Stimulated activated CD4-positive, alpha-beta T cell treated with anti-CD3 and anti-CD28 coated beads, Interleukin-2, amount 100 ng/mL, for 48 hours (primary cell): ENCODE measurements around the gene KLF13.

Experiments used
- DNase-seq, 2 donors: peaks; one replicate each; pipeline ENCODE4 v3.0.0-alpha.2; 2020

KLF13 gene

DNA sequence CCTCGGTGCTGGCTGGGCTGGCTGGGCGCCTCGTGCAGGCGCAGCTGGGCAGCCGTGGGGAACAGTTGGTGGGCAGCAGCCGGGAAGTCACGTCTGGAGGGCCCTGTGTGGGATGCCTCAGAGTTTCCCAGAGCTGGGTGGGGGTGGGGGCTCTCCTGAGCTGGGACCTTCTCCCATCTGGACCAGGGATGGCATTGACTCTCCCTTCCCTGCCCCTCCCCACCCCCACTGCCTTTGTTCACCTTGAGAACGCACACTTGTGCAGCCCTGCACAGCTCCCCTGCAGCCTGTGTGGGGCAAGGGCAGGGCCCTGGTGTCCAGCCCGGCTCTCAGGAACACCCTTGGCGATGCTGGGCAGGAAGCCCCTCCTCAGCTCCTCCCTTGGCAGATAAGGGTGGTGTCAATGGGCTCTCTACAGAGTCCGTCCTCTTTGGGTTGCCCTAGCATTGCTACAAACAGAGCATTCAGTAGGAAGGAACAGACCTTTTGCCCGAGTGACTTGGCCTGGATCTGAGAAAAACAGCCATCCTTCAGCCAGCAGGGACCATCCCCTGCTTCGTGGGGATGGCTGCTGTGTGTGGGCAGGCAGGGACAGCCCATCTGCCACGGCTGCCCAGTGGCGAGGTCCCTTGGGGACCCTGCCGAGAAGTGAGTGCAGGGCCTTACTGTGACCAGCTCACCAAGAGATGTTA lies 25.5 kb upstream of the KLF13 start:
- no peak for DNase-seq

DNA sequence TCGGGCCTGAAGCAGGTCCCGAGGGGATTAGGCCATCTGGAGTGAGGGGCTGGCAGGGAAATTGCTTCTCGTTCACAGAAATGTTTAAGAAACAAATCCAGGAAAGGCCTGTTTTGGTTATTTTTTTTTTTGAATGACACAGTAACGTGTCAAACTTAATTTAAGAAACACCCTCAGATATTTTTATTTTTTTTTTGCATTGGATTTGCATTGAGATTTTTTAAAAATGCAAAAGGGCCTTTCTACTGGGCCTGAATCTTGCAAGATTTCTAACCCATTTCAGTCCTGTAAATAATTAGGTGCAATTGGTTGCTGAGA lies 25.0 kb upstream of the KLF13 start:
- DNase-seq: no peak

DNA sequence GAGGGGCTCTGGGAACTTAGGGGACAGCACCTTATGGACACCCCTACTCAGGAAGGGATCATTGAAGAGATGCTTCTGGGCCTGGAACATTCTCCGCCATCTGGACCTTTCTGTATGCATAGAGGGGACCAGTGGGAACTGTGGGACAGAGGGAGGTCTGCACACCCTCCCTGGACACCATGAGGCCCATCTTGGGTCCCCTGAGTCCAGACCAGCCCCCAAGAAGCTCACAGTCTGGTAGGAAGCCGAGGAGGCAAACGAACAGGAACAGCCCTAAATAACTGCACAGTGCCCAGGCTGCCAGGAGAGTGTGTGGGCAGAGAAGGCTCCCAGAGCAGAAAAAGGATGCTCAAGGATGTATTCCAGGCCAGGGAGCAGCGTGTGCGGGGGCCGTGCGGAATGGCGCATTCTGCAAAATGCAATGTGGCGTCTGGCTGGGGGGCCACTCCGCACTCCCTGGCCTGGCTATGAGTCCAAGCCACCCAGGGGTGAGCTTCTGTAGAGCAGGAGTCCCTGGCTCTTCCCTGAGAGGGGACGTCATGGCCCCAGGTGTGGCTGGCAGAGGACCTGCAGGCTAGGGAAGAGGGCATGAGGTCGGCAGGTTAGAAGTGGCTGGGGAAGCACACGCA lies 24.5 kb upstream of the KLF13 start:
- DNase-seq: no peak

DNA sequence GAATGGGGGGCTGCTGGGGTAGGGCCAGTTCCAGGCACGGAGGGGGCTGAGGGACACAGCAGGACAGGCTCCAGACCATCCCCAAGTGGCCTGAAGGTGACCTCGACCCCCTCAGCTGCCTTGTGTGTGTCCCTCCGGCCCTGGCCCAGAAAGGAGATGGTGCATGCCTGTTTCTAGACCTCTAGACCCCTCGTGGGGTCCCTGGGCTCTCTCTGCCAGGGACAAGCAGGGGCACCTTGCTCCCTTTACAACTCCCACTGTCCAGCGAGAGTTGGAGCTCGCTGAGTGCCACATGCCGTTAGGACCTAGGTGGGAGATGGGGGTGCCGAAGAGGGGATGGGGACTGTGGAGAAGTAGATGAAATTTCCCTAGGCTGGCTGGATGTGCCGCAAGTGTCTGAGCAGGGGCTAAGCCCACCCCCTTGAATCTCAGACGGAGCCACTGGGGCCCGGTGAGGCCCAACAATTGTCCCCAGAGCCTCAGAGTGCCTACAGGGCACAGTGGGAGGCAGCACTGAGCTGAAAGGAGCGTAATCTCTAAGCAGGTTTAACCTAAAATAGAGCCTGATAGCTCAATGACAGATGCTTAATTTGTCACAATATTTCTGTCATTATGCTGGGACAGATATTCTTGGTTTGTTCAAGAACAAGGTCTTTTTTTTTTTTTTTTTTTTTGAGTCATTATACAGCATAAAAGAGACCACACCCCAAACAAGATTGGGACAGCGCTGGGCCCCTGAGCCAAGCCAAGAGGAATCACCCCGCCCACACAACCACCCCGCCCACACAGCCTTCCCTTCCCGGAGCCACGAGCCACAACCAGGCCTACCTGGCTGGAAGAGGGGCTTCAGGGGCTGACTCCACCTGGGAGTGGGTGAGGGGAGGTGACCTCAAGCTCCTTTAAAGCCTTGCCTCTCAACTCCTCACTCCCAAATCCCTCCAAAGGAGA lies 23.6 kb upstream of the KLF13 start:
- DNase-seq: no peak

DNA sequence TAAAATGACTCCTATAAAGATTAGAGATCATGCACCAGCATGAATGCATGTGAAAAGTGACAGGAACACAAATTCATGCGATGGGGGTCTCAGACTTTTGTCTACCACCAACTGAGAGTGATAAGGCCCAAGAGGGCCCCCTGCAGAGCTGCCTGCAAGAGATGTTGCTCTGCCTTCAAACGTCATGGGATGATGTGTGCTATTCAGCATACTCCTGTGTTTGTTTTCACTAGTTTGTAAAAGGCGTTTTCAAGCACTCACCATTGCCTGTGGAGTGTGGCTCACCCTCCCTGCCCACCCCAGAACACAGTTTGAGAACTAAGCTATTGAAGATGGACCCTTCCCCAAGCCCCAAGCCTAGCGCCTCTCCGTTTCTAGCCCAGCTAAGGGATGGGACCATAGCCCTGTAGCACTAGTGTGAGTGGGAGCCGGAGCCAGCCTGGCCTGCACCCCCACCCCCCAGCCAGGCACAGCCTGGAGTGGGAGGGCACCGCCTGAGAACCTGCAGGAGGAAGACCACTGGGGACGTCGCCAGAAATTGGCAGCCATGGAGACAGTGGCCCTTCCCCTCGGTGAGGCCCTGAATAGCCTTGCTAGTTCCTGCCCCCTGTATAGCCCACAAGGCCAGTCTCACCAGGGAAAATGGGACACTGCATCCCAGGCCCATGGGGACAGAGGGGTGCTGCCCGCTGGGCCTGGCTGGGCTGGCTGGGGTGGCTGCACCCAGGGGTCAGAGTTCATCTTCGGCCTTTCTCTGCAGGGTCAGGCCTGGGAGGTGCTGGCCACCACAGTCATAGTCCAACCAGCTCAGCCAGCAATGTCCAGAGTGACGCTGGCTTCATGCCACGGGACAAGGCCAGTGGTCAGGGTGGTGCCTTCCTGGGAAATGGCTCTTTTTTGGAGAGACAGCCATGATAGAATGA lies 22.6 kb upstream of the KLF13 start:
- no peak for DNase-seq

DNA sequence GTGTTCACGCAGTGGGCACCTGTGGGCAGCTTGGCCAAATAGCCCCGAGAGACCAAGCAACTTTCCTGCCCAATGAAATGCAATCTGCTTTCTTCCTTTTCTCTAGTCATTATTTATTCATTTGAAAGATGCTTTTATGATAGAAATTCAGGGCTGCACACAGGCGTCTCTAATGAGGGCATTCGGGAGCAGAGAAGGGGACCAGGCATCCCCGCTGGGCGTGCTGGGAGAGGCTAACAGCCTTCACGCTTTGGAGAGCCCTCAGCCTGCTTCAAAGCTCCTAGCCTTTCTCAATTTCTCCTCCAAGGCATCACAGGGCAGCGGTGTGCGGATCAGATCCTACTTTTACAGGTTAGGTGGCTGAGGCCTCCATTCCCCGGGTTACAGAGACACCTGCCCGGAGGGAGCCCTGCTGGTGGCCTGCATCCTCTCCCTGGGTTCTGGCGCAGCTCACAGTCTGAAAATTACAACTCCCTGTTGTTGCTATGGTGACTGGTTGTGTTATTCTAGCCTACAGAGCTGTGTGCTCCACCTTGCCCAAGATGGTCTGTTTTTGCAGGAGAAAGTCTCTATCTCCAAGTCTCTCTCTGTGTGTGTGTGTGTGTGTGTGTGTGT lies 21.8 kb upstream of the KLF13 start:
- DNase-seq: no peak

DNA sequence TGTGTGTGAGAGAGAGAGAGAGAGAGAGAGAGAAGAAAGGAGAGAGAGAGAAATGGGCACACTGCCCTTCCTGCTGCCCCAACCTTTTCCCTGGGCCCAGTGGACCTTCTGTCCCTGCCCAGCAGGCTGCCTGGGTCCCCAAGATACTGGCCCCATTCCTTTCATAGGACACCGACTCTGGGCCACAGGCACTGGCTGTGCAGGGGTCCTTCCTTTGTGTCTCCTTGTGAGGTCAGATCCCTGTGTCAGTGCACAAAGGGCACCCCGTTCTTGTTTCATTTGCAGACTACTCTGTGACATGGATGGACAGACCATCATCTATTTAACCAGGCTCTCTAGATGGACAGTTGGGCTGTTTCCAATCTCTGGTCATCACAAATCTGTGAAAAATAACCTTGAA lies 21.3 kb upstream of the KLF13 start:
- no peak for DNase-seq

DNA sequence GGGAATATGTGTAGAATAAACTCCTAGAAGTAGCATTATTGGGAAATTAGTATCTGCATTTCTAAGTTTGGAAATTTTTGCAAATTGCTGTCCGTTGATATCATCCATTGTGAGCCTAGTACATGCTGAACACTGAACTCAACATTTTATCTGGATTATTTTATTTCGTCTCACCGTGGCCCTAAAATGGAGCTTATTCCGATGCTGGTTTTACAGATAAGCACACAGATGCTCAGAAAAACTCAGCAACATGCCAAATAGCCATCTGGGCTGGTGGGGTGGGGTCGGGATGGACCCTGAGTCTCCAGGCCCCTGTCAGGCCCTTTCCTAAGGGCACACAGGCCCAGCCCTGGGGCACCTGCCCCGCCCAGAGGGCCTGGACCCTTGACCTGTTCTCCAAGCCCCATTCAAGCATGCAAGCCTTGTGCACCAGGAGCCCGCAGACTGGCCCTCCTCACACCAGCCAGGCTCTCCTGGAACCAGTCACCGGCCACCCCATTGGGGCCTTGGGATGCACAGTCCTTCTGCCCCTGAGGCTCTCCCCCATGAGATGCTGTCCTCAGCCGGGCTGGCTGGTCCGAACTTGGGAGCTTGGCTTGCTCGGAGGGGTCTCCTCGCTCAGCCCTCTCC lies 20.7 kb upstream of the KLF13 start:
- no peak for DNase-seq

DNA sequence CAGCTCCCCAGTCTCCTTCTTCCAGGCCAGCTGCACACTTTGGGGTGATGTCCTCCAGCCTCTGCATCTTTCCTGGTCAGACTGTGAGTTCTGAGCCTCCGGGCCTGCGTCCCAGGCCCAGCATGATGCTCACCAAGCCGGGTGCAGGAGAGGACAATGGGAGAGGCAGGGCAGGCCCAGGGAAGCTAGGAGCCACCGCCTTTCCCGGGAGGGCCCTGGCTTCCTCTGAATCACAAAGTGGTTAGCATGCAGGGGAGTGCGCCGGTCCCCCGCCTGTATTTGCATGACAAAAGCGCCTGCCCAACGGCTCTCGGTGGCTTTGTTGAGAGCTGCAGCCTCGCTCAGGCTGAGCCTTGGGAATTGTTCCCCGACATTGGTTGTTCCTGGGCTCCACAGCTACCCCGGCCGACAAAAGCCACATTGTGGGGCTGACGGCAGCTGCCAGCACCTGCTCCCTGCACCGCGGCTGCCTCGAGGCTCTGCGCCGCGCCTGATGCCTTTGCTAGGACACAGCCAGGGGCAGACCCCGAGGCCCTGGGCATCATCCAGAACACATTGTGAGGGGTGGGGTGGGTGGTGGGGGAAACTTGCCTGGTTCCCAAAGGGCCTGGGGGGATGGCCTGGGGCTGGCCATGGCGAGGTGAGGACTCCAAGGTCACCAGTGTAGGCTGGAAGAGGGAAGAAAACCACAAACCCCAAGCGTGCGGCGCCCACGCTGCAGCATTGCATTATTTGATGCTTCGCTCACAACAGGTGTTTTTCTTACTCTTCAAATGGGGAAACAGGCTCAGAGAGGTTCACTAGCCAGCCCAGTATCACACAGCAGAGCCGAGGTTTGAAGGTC lies 20.0 kb upstream of the KLF13 start:
- DNase-seq: no peak

DNA sequence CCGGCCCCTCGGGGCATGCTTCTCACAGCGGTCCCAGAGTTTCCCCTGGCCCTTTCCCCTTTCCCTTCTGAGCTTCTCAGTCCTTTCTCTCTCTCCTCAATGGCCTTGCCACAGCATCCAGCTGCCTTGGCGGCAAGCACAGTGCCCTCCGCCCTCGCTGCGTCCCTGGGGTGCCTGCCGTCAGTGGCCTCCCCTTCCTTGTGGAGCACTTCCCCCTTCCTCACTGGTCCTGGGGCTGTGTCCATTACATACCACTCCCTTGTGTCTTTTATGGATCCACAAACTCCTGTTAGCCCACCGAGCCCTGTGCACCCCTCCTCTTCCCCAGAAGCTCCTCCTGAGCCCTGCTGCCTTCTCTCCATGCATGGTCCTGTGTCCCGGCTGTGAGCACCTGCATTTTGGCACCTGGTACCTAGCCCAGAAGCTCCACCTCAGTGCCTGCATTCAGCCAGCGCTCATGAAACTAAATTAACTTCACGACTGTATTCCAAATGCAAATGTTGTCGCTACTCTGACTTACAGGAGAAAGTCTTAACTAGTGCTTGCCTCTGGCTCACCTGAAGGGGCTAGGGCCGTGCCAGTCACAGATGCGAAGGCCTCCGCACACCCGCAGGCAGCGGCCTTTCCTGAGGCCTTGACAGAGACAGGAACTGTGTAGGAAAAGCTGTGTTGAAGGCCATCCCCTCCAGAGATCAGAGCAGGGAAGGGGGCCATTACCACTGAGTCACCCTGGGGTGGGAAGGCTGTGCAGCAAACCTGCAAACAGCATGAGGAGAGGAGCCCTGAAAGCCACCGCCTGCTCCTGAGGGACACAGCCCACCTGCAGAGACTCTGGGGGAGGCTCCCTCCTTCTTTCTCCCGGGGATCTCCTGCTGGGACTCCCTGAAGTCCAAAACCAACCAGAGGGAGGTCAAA lies 19.1 kb upstream of the KLF13 start:
- no peak for DNase-seq

DNA sequence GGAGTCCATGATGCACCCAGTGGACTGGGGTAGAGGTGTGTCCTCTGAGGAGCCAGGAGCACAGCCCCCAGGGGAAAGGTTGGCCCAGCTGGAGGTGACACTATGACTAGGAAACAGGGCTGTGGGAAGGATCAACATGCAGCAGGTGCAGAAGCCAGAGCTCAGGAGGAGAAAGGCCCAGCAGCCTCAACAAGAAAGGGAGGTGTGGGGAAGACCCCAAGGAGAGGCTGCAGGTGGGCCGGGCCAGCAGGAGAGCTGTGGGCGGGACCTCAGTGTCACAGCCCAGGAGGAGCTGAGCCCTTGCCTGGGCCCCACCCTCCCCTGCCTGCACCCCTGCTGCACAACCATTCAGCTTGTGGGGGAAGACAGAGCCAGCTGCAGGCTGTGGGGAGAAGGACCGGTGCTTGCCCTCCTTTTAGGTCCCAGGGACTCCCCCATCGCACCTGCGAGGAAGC lies 18.4 kb upstream of the KLF13 start:
- DNase-seq: no peak

DNA sequence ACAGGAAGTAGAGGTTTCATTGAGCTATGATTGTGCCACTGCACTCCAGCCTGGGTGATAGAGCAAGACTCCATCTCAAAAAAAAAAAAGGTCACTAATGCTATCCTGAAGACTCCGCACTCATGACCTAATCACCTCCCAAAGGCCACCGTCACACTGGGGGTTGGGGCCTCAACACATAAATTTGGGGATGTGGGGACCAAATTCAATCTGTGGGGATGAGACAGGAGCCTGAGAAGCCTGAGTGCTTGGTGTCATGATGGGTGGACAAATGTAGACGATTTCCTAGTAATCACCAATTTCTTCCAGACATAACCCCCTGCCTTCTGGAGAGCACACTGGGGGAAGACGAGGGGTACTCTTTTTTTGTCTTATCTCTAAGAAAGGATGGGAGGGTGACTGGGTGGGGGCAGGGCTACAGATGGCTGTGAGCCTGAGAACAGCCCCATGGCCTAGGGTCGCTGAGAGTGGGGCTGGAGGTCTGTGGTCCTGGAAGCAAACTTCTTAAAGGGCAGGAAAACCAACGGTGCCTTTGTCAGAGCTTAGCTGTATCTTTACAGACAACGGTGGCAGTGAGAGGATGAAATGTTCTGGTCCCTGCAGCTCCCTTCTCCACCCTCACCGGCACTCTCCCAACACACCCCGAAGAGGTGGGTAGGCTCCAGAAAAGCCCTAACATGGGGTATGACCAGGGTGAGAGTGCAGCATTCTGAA lies 16.6 kb upstream of the KLF13 start:
- no peak for DNase-seq

DNA sequence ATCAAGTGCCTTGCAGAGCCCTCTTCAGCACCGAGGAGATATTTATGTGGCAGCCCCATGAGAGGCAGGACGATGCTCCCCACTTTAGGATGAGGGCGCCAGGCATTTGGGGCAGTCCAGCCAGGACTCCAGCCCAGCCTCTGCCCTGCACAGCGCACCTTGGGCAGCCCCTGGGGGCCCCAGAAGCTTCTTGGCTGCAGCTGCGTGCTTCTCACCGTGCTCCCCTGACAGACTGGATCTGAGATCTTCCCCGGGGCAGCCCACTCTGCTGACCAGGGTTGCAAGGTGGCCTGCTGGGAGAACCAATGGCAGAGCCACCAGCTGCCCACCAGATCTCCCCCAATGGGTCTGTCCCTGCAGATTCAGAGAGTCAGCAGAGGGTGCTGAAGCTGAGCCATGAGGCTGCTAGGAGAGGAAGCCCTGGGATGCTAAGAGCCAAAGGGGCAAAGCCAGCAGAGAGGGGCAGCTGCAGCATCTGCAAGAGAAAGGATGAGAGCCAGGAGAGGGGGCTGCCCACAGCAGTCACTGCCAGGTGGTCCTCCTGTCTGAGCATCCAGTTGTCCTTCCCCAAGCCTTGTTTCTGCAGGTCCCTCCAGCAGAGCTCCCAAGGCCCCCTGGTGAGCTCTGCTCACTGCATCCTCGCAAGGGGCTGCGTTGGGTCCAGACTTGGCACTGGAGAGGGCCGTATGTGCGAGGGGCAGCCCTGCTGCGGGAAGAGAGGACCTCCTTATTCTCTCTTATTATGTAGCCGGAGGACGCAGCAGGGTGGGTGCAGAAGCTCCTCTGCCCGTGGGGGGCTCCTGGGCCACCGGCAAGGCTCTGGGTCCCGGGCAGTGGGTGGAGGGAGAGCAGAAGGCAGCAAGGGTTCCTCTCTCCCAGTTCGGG lies 14.7 kb upstream of the KLF13 start:
- no peak for DNase-seq

DNA sequence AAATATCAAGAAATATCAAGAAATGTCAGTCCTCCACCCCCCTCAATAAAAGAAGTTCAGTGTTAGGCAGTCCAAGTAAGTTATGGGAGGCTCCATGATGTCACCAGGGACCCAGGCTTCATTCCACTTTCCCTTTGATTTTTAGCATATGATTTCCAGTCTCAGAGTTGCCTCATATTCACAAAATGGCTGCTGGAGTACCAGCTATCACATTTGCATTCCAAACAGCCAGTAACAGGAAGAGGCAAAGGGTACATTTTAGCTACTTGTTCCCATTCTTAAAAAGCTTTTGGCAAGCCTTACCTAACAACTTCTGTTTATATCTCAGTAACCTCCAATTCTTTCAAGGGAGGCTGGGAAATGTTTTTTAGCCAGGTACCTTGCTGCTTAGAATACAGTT lies 13.4 kb upstream of the KLF13 start:
- no peak for DNase-seq

DNA sequence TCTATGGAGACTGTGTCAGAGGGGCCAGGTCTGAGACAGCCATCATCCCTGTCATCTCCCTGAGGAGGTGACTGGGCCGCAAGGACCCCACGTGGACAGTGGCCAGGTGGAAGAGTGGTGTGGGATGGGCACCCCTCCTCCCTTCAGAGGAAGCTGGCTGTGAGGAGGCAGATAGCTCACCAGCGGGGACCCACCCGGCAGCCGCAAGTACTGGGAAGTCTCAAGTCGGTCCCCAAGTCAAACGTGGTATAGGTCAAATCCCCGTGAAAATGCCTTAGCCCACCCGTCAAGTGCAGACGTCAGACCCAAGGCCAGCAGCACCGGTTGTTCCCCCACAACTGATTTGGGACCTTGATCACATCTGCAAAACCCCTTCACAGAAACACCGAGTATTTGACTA lies 12.3 kb upstream of the KLF13 start:
- DNase-seq: no peak

DNA sequence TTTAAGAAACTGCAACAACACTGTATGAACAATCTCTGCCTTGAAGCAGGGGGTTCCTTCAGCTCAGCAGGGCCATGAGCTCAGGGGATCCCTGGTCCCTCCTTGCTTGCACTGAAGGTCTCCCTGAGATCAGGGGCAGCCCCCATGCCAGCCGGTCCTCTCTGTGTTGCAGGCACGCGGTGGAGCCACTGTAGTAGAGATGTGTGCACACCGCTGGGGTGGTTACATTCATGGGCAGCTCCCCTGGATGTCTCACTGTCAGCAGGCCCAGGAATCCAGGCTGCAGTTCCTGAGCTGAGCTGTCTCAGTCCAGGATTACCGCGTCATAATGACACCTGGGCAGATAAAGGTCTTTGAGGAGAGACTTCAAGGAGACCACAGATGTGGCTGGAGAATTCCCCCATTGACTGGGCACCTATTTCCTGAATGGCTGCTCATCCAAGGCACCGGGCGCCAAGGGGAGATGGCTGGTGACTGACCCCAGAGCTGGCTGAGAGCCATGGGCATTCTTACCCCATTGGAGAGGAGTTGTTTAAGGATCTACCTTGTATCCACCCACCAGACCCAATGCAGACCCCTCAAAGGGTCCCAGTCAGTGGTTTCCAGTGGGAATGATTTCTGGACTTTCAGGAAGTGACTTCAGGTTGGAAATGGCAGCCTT lies 10.4 kb upstream of the KLF13 start:
- no peak for DNase-seq

DNA sequence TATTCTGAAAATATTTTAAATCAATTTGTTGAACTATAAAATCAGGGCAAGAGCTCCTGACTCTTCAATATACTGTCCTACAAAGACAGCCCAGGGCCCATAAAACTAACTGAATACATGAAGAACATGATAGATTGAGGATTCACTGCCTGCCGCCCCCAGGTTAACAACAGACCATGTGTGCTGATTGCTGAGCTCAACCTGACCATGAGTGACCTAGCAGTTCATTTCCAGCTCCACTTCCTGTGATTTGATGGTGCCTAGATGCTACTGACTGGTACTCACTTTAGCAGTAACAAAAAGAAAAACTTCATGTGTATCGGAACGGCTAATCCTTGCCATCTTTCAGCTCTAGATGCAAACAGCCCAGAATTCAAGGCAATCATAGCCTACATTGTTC lies 9.6 kb upstream of the KLF13 start:
- DNase-seq: no peak
